BE2C (cell line): ENCODE measurements around the gene R3HDM2.
"Not testable (repeated sequence)": the region's sequence is repeated elsewhere in the genome, so short reads cannot be mapped to it uniquely, and the experiment has no call there.

ENCODE experiments used
- DNase-seq: peaks from one replicate; pipeline ENCODE4 v3.0.0-alpha.2; 2020
- H3K27me3 ChIP-seq: fragments of 250-450 bp; sonication (Bioruptor Pico); 2 replicates; pipeline ENCODE4 v1.5.1; 2020; ENCODE audit warnings: mild to moderate bottlenecking
- H3K36me3 ChIP-seq: fragments of 250-450 bp; sonication (Bioruptor Pico); 2 replicates; pipeline ENCODE4 v1.5.1; 2020; ENCODE audit warnings: mild to moderate bottlenecking
- H3K4me1 ChIP-seq: fragments of 250-450 bp; sonication (Bioruptor Pico); 2 replicates; pipeline ENCODE4 v1.5.1; 2020
- H3K4me3 ChIP-seq: 2 replicates; pipeline ENCODE4 v1.5.1; 2011; ENCODE audit warnings: low read depth, low read length
- H3K9me3 ChIP-seq: fragments of 250-450 bp; sonication (Bioruptor Pico); 2 replicates; pipeline ENCODE4 v1.5.1; 2020
- CTCF ChIP-seq: IDR thresholded peaks from 2 replicates; pipeline ENCODE4 v1.5.1; 2012; ENCODE audit warnings: mild to moderate bottlenecking, low read depth, low read length

Gene R3HDM2

GRCh38 chr12:57319678-57320469 is 111.0 kb downstream of the R3HDM2 start:
- Histone ChIP-seq H3K4me3 (no peak overlapping the region), H3K9me3 (peaks cover 2% of the 10 kb centered on the region; the same call in 1 of the 2 replicates), H3K36me3 (no peaks in the 10 kb centered on the region), H3K4me1 (peaks cover 4% of the 10 kb centered on the region; the same call in 1 of the 2 replicates), H3K27me3 (no peaks in the 10 kb centered on the region)
- DNase-seq: no peak
- TF ChIP-seq CTCF: no peak

GRCh38 chr12:57315681-57316080 is 115.2 kb downstream of the R3HDM2 start:
- Histone ChIP-seq H3K36me3 (no peaks in the 10 kb centered on the region), H3K9me3 (no peaks in the 10 kb centered on the region), H3K27me3 (no peaks in the 10 kb centered on the region), H3K4me1 (peaks cover 4% of the 10 kb centered on the region; the same call in 1 of the 2 replicates), H3K4me3 (no peak overlapping the region)
- DNase-seq: no peak
- TF ChIP-seq CTCF: no peak

- not testable (repeated sequence) for H3K9me3 ChIP-seq, H3K4me3 ChIP-seq, H3K36me3 ChIP-seq, H3K27me3 ChIP-seq, DNase-seq, H3K4me1 ChIP-seq
Measured at GRCh38 chr12:57312287-57312686, 118.6 kb downstream of the R3HDM2 start.

GRCh38 chr12:57309420-57309819 is 121.4 kb downstream of the R3HDM2 start:
- H3K36me3 ChIP-seq: peaks cover 3% of the 10 kb centered on the region; the same call in 1 of the 2 replicates
- H3K4me3 ChIP-seq: no peak overlapping the region
- no peak for TF ChIP-seq CTCF
- H3K27me3 ChIP-seq: no peaks in the 10 kb centered on the region
- H3K9me3 ChIP-seq: no peaks in the 10 kb centered on the region
- DNase-seq: no peak
- no peaks in the 10 kb centered on the region for H3K4me1 ChIP-seq

GRCh38 chr12:57300961-57301584 is 129.8 kb downstream of the R3HDM2 start:
- H3K4me3 ChIP-seq: no peak overlapping the region
- H3K27me3 ChIP-seq: no peaks in the 10 kb centered on the region
- no peak for TF ChIP-seq CTCF
- H3K9me3 ChIP-seq: no peaks in the 10 kb centered on the region
- no peaks in the 10 kb centered on the region for H3K4me1 ChIP-seq
- DNase-seq: no peak
- peaks cover 9% of the 10 kb centered on the region for H3K36me3 ChIP-seq

GRCh38 chr12:57299514-57300016 is 131.3 kb downstream of the R3HDM2 start:
- Histone ChIP-seq H3K9me3 (no peaks in the 10 kb centered on the region), H3K36me3 (peaks cover 10% of the 10 kb centered on the region), H3K27me3 (no peaks in the 10 kb centered on the region), H3K4me1 (no peaks in the 10 kb centered on the region), H3K4me3 (no peak overlapping the region)
- TF ChIP-seq CTCF: no peak
- DNase-seq: no peak
